LHCN-M2 (cell line): ENCODE data around the gene SSTR3. TPM values are rescaled to one million over a fixed set of nuclear protein-coding genes. Genes with fewer than 3 reads are reported as not detected.
"Not testable (repeated sequence)": the region's sequence is repeated elsewhere in the genome, so short reads cannot be mapped to it uniquely, and the experiment has no call there.

ENCODE experiments used
- DNase-seq: peaks from one replicate; pipeline ENCODE4 v3.0.0-alpha.2; 2012; ENCODE audit warnings: low read depth
- total RNA-seq: library from RNA; depleted of rRNA; stranded (reverse); fragments of >200 nt; gene quantifications from 2 replicates; pipeline ENCODE4 v1.2.3, GENCODE V29; 2014

SSTR3 gene
- total RNA-seq, 1 experiment from 2014 or later = not detected

DNA sequence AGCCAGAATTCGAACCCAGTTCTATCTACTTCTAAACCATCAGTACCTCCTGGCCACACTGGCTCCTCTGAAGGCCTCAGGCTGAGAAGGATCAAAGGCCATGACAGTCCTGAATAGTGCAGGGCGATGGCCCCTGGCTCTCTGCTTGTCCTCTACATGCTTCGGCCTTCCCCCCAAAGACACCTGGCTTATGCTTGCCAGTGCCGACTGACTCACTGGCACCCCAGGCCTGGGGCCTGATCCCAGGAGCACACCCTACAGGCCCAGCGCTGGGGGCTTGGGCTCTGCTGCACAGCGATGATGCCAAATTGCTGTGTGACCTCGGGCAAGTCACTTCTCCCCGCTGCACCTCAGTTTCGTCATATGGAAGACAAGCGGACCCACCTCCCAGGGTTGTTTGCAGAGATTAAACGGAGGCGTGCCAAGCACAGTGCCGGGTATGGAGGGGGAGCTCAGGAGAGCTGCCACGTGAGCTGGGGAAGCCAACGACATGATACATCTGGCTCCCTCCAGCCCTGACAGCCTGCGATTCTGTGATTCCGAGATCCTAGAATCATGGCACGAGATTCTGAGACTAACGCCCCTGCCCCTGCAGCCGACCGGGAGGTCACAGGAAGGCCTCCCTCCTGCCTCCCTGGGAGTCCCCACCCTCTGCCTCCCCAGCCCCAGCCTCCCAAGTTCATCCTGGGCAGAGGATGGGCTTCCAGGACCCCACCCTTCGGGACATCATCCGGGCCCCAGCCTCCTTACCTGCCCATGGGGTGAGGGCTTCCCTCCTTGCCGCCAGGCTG lies 1.0 kb downstream of the SSTR3 start:
- no peak for DNase-seq

DNA sequence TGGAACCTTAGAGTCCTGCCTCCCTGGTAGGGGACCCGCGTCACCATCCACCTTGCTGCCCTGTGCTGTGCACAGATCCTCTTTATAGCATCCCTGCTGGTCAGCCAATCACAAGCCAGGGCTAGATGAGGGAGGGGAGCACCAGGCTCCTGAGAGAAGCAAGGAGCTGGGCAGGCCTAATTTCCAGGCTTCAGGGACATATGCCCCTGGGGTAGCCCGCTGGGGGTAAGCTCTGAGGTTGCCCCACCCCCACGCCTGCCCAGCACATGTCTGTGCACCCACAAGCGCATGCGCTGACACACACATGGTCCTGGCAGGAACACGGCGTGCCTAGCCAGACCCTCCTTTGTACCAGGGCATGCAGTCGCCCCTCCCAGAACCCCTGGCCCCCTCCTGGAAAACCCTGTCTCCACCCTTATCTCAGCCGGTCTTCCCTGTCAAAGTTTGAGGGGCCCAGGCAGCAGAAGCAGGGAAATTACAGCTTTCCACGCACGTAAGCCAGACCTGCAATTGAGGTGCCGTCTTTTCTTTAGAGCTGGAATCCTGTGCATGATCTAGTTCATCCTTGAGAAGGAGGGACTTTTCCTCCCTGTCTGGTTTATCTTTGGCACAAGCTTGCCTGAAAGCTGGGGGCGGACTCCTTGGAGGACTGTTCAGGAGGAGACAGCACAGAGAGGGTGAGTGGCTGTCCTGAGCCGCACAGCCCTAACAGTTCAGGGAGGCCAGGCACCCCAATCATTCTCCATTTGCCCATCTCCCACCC lies 2.1 kb downstream of the SSTR3 start:
- DNase-seq = no peak

DNA sequence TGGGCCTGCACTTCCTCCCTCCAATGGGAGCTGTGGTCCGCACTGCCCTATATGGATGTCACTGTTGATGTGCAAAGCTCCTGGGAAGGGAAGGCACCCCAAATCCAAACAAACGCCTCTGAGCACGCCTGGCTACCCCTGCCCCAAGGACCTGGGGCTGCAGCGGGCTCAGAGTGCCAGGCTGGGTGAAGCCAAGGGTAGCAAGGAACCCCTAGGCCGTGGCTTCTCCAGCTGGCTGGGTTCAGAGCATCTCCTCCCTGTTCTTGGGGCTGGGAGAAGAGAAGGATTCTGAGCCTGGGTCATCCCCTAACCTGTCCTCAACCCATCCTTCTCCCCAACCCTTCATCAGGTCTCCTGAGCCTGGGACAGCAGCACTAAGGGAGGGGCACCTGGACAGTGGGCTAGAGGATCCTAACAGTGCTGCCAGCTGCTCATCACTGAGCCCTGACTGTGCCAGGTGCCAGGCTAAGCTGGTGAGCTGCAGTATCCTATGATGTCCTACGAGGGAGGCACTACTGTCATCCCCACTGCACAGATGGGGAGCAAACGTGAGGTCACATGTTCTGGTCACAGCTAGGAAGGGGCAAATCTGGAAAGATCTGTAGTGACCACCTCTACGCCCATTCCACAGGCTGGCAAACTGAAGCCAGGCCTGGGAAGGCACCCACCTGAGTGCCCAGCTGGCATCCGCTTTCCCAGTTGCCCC lies 3.0 kb downstream of the SSTR3 start:
- DNase-seq = no peak

DNA sequence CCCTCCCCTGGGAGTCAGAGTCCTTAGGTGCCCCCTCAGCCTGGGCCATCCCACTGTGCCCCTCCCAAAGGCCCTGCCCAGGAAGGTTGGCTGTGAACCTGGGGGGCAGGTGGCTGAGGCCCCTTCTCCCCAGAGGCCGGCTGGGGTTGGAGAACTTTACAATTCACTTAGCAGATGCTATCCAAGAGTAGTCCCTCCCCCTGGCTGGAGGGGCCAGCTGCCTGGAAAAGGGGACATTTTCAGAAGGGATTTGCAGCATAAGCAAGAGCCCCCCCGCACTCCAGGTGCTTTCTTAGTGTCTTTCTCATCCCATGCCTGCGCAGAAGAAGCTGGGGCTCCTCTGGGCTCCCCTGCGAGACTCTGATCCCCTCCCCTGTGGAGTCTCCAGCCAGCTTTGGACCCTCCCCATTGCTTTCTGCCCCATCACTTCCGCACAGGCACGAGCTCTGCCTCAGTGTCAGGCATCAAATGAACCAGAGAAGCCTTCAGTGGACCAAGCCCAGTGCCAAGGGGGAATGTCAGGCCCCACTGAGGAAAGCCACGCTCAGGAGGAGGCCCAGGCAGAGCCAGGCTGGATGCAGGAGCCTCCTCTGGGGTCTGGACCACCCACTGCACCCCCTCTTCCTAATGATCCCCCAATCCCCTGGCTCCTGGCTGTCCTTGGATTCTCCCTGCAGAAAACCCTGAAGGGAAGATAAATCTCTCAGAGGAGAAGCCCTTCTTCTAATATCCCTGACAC lies 3.7 kb downstream of the SSTR3 start:
- DNase-seq = no peak

DNA sequence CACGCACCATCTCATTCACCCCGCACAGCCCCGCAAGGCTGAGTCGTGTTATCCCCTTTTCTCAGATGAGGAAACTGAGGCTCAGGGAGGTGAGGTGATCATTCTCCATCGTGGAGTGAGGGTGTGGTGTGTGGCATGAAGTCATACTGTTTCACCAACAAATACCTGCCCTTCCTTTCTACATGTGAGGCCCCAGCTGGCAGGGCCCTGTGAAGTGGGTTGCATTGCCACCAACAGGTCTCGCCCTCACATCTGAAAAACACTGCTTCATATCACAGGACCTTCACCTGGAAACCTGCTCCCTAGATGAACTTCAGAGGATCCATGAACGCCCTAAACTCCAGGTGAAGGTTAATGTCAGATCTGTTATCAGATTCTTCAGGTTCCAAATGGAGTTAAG lies 4.3 kb downstream of the SSTR3 start:
- DNase-seq = no peak

DNA sequence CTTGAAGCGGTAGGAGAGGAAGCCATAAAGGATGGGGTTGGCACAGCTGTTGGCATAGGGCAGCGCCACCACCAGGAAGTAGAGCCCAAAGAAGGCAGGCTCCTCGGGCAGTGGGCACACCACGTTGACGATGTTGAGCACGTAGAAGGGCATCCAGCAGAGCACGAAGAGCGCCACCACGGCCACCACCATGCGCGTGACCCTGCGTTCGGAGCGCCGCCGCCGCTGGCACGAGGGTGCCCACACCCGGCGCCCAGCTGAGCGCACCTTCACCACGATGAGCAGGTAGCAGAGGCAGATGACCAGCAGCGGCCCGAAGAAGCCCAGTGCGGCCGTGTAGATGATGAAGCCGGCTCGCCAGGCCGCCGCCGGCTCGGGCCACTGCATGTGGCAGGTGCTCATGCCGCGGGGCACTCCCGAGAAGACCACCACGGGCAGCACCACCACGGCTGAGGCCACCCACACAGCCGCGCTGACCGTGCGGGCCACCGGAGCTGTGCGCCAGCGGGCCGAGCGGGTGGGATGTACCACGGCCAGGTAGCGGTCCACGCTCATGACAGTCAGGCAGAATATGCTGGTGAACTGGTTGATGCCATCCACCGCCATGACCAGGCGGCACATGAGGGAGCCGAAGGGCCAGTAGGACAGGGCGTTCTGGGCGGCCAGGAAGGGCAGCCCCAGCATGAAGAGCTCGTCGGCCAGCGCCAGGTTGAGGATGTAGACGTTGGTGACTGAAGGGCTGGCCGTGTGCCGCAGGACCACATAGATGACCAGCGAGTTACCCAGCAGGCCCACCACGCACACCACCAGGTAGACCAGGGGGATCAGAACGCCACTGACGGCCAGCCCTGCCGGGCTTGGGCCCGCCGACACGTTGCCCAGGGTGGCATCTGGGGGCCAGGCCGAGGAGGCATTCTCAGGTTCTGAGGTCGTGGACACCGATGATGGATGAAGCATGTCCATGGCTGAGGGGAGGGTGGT lies 5.1 kb downstream of the SSTR3 start:
- no peak for DNase-seq

DNA sequence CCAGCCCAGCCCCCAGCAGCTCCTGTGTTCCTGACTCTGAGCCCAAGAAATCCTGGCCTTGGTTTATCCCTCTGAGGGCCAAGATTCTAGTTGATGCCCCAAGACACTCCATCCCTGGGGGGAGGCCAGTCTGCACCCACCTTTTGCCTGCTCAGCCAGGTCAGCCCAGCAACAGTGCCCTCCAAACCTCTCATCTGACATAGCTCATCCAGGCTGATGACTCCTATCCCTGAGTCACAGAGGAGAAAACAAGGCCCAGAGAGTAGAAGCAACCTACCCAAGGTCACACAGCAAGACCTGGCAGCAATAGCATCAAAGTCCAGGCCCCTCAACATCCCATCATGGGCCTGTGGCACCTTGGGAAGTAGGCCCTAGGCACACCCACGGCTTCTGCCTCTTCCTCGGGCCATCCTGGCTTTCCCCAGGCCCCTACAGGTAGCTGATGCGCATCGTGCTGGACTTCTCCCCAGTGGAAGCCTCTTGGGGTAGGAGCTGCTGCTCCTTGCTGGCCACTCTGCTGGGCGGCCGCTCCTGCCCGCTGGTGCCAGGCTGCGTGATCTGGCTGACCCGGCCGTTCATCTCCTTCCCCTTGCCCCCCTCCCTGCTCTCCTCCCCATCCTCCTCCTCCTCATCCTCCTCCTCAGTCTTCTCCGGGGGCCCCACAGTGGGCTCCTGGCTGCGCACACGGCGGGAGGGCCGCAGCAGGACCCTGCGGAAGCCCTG lies 6.0 kb downstream of the SSTR3 start:
- DNase-seq = no peak

DNA sequence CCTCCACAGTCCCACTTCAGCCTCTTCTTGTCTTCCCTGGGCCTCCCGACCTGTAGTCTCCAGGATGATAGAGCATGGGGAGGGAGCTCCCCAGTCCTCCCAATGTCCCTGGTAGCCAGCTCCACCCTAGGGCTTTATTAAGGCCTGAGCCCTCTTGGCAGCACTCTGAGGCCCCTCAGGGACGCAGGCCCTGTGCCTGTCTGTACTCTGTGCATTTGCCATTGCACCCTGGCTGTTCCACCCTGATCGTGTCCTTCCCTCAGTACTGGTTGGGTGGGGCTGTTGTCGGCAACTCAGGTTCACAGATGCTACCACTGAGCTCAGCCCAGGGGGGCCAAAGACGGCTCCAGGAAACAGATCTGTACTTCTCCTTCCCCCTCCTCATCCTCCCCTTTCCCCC lies 7.2 kb downstream of the SSTR3 start:
- DNase-seq = no peak

DNA sequence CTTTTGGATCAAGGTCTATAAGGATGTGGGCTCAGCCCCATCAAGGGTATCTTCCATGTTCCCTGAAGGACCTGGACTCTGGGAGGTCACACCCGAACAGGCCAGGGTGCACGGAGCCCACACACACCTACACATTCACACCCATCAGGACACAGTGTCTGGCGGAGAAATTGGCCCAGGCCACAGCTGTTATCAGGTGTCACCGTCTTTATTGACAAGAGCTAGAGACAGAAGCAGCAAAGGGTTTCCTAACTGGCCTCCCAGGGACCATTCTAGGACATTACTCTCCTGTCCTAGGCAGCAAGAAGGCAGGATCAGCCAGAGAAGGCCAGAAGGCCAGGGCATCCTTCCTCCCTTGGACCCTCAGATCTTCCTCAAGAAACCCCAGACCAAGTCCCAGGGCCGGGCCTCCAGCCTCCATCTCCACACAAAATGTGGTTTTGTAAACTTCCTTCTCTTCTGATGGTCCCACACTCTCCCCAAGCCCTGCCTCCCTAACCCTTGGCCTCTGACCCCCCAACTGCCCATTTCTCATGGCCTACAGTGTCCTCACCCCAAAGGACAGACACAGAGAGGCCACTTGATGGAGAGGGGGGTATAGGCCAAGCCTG lies 8.1 kb downstream of the SSTR3 start:
- no peak for DNase-seq

DNA sequence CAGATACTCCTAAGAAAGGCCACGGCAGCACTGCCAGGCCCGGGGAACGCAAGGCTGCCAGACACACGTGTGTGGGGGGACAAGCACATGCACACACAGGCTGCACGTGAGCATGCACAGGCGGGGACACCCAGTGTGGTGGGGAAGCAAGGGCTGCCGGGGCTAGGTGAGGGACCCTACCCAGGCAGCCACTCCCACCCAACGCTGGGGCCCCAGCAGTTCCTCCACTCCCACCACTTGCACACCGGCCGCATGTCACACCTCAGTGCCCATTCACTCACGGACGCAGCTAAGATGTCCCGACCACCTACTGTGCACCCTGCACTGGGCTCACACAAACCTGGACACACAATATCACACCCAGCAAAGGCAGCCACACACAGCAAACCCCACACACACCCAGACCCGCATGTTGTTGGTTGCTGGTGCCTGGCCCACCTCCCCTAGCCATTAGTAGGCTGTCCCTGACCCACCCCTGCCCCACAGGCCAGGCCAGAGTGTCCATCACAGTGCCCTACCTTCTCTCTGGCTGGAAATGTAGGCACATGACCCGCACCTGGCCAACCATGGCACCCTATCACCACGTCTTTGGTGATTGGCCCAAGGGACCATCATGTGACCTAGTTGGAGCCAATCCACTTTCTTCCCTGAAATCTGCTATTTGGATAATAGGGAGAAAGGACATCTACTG lies 8.8 kb downstream of the SSTR3 start:
- DNase-seq = no peak

DNA sequence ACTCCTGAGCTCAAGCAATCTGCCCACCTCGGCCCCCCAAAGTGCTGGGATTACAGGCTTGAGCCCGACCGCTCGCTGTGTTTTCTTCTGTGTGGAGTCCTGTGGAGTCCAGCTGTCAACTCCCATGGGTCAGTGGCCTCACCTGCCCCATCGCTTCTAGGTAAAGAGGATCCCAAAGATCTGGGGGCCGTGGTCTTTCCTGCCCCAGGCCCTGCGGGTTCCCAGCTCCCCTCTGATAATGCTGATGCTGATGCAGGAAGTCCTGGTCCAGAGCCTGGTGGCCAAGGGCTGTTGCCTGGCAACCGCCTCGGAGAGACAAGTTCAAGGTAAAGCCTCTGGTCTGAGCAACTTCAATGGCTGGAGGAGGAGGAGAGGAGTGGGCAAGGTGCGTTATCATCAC lies 9.6 kb downstream of the SSTR3 start:
- DNase-seq = no peak

DNA sequence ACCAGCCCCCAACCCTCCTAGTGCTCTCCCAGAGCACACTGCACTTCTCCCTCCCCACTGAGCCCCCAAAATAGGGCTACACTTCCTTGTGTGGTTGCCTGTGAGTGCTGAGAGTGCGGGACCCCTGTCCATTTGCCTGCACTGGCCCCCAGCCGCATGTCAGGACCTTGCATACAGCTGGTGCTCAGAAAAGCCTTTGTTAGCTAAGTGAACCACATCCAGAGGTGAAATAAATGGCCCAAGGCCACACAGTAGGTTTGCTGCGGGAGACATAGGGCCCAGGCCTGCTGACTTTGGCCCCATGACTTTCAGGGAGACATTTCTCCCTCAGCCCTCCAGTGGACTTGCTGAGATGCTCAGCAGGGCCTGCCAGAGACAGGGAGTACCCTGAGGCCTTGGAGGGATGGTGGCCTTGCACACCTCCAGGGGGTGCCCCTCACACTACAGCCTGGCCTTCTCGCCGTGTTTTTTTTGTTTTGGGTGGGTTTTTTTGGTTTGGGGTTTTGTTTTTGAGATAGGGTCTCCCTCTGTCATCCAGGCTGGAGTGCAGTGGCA lies 10.2 kb downstream of the SSTR3 start:
- DNase-seq = no peak

DNA sequence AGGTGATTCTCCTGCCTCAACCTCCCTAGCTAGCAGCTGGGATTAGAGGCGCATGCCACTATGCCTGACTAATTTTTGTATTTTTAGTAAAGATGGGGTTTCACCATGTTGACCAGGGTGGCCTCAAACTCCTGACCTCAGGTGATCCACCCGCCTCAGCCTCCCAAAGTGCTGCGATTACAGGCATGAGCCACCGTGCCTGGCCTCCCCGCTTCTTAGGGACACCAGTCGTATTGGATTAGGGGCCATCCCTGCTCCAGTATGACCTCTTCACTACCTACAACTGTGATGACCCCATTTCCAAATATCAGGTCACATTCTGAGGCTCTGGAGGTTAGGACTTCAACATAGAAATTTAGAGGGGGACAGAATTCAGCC lies 10.8 kb downstream of the SSTR3 start:
- DNase-seq = not testable (repeated sequence)

DNA sequence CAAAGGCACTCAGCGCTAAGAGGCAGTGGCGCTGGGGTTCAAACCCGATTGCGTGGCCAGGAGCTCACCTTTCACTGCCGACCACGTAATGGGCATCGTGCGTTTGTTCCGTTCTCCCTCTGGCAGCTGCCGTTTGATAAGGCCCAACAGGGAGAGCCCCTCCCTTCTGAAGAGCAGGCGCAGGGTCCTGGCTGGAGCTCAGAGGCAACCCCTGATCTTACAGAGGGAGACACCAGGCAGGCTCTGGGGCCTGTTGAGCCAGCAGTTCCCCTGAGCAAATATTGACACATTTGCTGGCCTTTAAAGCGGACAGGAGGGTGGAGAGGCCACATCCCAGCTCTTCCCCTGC lies 12.5 kb downstream of the SSTR3 start:
- no peak for DNase-seq

DNA sequence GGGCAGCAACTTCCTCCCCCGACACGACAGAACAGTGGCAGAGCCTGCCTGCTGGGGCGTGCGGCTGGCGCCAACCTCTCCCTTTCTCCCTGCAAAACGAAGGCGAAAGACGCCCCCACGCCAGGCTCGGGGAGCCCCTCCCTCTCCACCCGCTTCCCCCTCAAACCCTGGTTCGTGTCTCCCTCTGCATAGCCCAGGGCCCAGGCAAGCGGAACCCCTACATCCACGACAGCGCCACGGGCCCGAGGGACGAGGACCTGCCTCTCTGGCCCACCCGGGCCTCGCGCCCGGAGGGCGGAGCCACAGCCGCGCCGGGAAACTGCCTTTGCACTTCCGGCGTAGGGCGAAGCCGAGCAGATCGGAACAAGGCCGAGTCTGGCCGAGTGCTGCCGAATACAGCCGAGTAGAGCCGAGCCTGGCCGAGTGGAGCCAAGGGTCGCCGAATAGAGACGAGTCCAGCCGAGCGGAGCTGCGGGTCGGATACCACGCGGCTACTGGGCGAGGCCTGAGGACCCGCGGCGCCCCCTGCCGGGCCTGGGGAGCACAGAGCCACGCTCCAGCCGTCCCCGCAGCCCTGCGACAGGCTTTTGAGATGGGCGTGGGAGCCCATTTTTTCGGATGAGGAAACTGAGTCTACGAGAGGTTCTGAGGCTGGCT lies 13.0 kb downstream of the SSTR3 start:
- DNase-seq = peak; percentile 95

DNA sequence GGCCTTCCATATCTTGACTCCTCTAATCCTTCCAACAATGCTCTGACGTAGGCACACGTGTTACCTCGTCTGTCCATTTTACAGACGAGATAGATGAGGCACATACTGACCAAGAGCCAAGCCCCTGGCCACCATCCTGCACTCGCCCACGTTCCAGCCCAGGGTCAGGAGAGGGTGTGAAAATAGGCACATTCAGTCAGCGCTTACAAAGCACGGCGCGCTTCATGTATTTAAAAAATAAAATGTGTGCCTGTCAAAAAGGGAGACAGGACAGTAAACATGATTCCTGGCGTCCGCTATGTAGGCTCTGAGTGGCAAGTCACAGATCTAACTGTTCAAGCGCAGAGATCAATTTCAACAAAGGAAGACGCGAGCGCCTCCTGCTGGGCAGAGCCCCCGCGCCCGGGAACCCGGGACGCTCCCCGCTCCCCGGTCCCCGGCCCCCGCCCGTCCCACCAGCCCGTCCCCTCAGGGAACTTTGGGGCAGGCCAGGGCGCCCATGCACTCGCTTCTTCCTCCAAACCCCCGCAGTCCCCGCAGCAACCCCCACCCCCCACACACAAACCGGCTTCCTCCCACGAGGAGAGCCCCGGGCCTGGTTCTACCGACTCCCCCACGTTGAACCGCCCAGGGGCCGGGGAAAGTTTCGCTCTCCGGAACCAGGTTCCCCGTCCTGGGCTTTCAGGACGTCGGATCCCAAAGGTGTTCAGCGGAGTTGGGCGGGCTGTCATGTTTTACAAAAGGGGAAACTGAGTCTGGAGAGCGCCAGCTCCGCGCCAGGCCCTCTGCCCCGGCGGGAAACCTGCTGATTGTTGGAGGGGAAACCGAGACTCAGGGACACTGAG lies 13.8 kb downstream of the SSTR3 start:
- DNase-seq = peak; percentile 71
